GM12878 (cell line): Measurements from ENCODE around the gene IRF2BP1. TPM values are rescaled to one million over a fixed set of nuclear protein-coding genes. Genes with fewer than 3 reads are reported as not detected.

Source experiments
- CBFB ChIP-seq: IDR thresholded peaks from 2 replicates; pipeline ENCODE4 v1.6.1; 2016; ENCODE audit warnings: antibody characterized with exemption, low read depth
- CBX5 ChIP-seq: sonication (generic); IDR thresholded peaks from 2 replicates; pipeline ENCODE4 v1.6.1; 2016; ENCODE audit warnings: low read depth, moderate library complexity, mild to moderate bottlenecking, inconsistent platforms
- CHD4 ChIP-seq: fragments of 200-600 bp; sonication (generic); IDR thresholded peaks from 2 replicates; pipeline ENCODE4 v1.6.1; 2016; ENCODE audit warnings: mild to moderate bottlenecking
- EED ChIP-seq: sonication (generic); IDR thresholded peaks from 2 replicates; pipeline ENCODE4 v1.6.1; 2016; ENCODE audit warnings: antibody characterized with exemption, low read depth
- EGR1 ChIP-seq, 2 experiments: IDR thresholded peaks; 1 replicate in 1 of 2; 2 replicates in 1 of 2; pipeline ENCODE4 v1.6.1; 2011 to 2012; ENCODE audit warnings: low read depth in 2 of 2, low read length in 2 of 2, borderline replicate concordance in 1 of 2, mild to moderate bottlenecking in 1 of 2, moderate library complexity in 1 of 2
- ESRRA ChIP-seq: IDR thresholded peaks from 2 replicates; pipeline ENCODE4 v1.6.1; 2012; ENCODE audit warnings: mild to moderate bottlenecking, low read length, improper control_type of control experiment
- MXI1 ChIP-seq: fragments of 150-350 bp; IDR thresholded peaks from 2 replicates; pipeline ENCODE4 v1.6.1; 2011; ENCODE audit warnings: low read depth, mild to moderate bottlenecking, inconsistent platforms, low read length, improper control_type of control experiment
- MYC ChIP-seq: IDR thresholded peaks from 2 replicates; pipeline ENCODE4 v1.6.1; 2011; ENCODE audit warnings: mild to moderate bottlenecking, low read length, moderate library complexity, inconsistent platforms; ENCODE audit not compliant: insufficient read depth, insufficient replicate concordance, insufficient read length, severe bottlenecking
- NFYB ChIP-seq: IDR thresholded peaks from 2 replicates; pipeline ENCODE4 v1.6.1; 2011; ENCODE audit warnings: low read depth, mild to moderate bottlenecking, low read length, improper control_type of control experiment, moderate library complexity; ENCODE audit not compliant: insufficient read depth
- NR2F1 ChIP-seq: fragments of 450-650 bp; conservative IDR thresholded peaks from 2 replicates; pipeline ENCODE4 v1.6.1; 2017; ENCODE audit warnings: mild to moderate bottlenecking
- PKNOX1 ChIP-seq: fragments of 450-650 bp; IDR thresholded peaks from 2 replicates; pipeline ENCODE4 v1.6.1; 2016; ENCODE audit warnings: mild to moderate bottlenecking
- POLR2AphosphoS2 ChIP-seq: IDR thresholded peaks from 2 replicates; pipeline ENCODE4 v1.6.1; 2011; ENCODE audit warnings: low read depth, mild to moderate bottlenecking, low read length, improper control_type of control experiment, moderate library complexity
- POLR2AphosphoS5 ChIP-seq: IDR thresholded peaks from 2 replicates; pipeline ENCODE4 v1.6.1; 2011; ENCODE audit warnings: mild to moderate bottlenecking, low read length, inconsistent platforms
- RAD21 ChIP-seq: IDR thresholded peaks from 2 replicates; pipeline ENCODE4 v1.6.1; 2011; ENCODE audit warnings: mild to moderate bottlenecking, low read depth, low read length, moderate library complexity; ENCODE audit not compliant: insufficient read depth
- RFX5 ChIP-seq: IDR thresholded peaks from 2 replicates; pipeline ENCODE4 v1.6.1; 2011; ENCODE audit warnings: low read depth, low read length, improper control_type of control experiment
- SPI1 ChIP-seq: IDR thresholded peaks from 2 replicates; pipeline ENCODE4 v1.6.1; 2011; ENCODE audit warnings: low read depth, mild to moderate bottlenecking, low read length, moderate library complexity, borderline replicate concordance; ENCODE audit not compliant: insufficient read depth
- TAF1 ChIP-seq: IDR thresholded peaks from 2 replicates; pipeline ENCODE4 v1.6.1; 2011; ENCODE audit warnings: mild to moderate bottlenecking, low read depth, low read length, borderline replicate concordance
- ZNF207 ChIP-seq: fragments of 450-650 bp; IDR thresholded peaks from 2 replicates; pipeline ENCODE4 v1.6.1; 2014; ENCODE audit warnings: antibody characterized with exemption, mild to moderate bottlenecking, borderline replicate concordance
- ZNF384 ChIP-seq: IDR thresholded peaks from 2 replicates; pipeline ENCODE4 v1.6.1; 2012; ENCODE audit warnings: low read depth, mild to moderate bottlenecking, low read length, improper control_type of control experiment, borderline replicate concordance
- polyA plus RNA-seq, 11 experiments: library from polyadenylated mRNA; depleted of rRNA in 4 of 11; unstranded in 6 of 11; stranded (reverse) in 5 of 11; fragments of >200 nt; fragmentation: Nextera tagmentation in 4 of 11; fragmentation: Illumina TruSeq in 1 of 11; extraction: Ambion mirVana in 4 of 11; extraction: Trizol in 1 of 11; gene quantifications; 1 replicate in 1 of 11; 2 replicates in 10 of 11; pipeline versions ENCODE4 v1.2.1 to v1.2.3, GENCODE V29; 2011 to 2016; ENCODE audit warnings: inconsistent platforms in 2 of 11, missing spikeins in 2 of 11, low read depth in 1 of 11
- total RNA-seq, 4 experiments: library from RNA; depleted of rRNA in 3 of 4; stranded (reverse); fragments of >200 nt in 3 of 4; fragmentation: Illumina TruSeq in 1 of 4; extraction: Trizol in 1 of 4; gene quantifications; 2 replicates each; pipeline versions ENCODE4 v1.2.1 to v1.2.3, GENCODE V29; 2013 to 2021
- TF ChIP-seq, protein P1 (sequence below): fragments of 450-650 bp; IDR thresholded peaks from 2 replicates; pipeline ENCODE4 v1.6.1; 2018; ENCODE audit warnings: borderline replicate concordance, mild to moderate bottlenecking; ENCODE audit not compliant: partially characterized antibody
- TF ChIP-seq, protein P2 (sequence below): IDR thresholded peaks from 2 replicates; pipeline ENCODE4 v1.6.1; 2012; ENCODE audit warnings: mild to moderate bottlenecking, low read depth, low read length

The IRF2BP1 gene
- total and polyA plus RNA-seq, 10 of the 15 experiments (the other 5 are each of a cell fraction or from before 2014, with no cell fraction given): 0.31 to 24.4 (median 4.4) TPM

- TF ChIP-seq MYC: no peak
- TF ChIP-seq POLR2AphosphoS2: peak; percentile 65; the same call in 1 of the 2 replicates
- TF ChIP-seq NR2F1: no peak
- TF ChIP-seq NFYB: peak; percentile 72
- TF ChIP-seq TAF1: peak; percentile 30; the same call in 1 of the 2 replicates
- no peak for TF ChIP-seq SPI1
- 0 out of 2 replicates have a peak, but pooled peaks have one; percentile 17 for TF ChIP-seq CBFB
- TF ChIP-seq RAD21: no peak
- 0 out of 2 replicates have a peak, but pooled peaks have one; percentile 30 for TF ChIP-seq ZNF207
- peak; percentile 36; the same call in 1 of the 2 replicates for TF ChIP-seq RFX5
- TF ChIP-seq CHD4: no peak
- TF ChIP-seq ZNF384: no peak
- TF ChIP-seq PKNOX1: 0 out of 2 replicates have a peak, but pooled peaks have one; percentile 8
- TF ChIP-seq, protein P1, sequence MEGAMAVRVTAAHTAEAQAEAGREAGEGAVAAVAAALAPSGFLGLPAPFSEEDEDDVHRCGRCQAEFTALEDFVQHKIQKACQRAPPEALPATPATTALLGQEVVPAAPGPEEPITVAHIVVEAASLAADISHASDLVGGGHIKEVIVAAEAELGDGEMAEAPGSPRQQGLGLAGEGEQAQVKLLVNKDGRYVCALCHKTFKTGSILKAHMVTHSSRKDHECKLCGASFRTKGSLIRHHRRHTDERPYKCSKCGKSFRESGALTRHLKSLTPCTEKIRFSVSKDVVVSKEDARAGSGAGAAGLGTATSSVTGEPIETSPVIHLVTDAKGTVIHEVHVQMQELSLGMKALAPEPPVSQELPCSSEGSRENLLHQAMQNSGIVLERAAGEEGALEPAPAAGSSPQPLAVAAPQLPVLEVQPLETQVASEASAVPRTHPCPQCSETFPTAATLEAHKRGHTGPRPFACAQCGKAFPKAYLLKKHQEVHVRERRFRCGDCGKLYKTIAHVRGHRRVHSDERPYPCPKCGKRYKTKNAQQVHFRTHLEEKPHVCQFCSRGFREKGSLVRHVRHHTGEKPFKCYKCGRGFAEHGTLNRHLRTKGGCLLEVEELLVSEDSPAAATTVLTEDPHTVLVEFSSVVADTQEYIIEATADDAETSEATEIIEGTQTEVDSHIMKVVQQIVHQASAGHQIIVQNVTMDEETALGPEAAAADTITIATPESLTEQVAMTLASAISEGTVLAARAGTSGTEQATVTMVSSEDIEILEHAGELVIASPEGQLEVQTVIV: peak; percentile 22
- TF ChIP-seq MXI1: no peak
- TF ChIP-seq EGR1 (IDR thresholded peaks at IDR 0.05; ENCODE audit: borderline replicate concordance in 1 of 2, low read depth in 2 of 2, low read length in 2 of 2): peak in 1 of 2 experiments; percentile 78; a peak in 2 of 3 replicates
- TF ChIP-seq, protein P2, sequence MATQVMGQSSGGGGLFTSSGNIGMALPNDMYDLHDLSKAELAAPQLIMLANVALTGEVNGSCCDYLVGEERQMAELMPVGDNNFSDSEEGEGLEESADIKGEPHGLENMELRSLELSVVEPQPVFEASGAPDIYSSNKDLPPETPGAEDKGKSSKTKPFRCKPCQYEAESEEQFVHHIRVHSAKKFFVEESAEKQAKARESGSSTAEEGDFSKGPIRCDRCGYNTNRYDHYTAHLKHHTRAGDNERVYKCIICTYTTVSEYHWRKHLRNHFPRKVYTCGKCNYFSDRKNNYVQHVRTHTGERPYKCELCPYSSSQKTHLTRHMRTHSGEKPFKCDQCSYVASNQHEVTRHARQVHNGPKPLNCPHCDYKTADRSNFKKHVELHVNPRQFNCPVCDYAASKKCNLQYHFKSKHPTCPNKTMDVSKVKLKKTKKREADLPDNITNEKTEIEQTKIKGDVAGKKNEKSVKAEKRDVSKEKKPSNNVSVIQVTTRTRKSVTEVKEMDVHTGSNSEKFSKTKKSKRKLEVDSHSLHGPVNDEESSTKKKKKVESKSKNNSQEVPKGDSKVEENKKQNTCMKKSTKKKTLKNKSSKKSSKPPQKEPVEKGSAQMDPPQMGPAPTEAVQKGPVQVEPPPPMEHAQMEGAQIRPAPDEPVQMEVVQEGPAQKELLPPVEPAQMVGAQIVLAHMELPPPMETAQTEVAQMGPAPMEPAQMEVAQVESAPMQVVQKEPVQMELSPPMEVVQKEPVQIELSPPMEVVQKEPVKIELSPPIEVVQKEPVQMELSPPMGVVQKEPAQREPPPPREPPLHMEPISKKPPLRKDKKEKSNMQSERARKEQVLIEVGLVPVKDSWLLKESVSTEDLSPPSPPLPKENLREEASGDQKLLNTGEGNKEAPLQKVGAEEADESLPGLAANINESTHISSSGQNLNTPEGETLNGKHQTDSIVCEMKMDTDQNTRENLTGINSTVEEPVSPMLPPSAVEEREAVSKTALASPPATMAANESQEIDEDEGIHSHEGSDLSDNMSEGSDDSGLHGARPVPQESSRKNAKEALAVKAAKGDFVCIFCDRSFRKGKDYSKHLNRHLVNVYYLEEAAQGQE: no peak
- no peak for TF ChIP-seq CBX5
- TF ChIP-seq EED: 0 out of 2 replicates have a peak, but pooled peaks have one; percentile 25
- TF ChIP-seq ESRRA: 0 out of 2 replicates have a peak, but pooled peaks have one; percentile 15
- TF ChIP-seq POLR2AphosphoS5: peak; percentile 77
These were observed 17.0 kb upstream of the IRF2BP1 start (continued) for GRCh38 chr19:45902651-45903625.
